GM18499 (cell line): ENCODE data around the gene INVS.

Source experiments
- ATAC-seq: cut with Tn5 transposase; IDR thresholded peaks from one replicate; pipeline ENCODE4 v1.9.1; 2021; ENCODE audit warnings: moderate number of reproducible peaks; ENCODE audit not compliant: insufficient read depth, unreplicated experiment

INVS gene

DNA sequence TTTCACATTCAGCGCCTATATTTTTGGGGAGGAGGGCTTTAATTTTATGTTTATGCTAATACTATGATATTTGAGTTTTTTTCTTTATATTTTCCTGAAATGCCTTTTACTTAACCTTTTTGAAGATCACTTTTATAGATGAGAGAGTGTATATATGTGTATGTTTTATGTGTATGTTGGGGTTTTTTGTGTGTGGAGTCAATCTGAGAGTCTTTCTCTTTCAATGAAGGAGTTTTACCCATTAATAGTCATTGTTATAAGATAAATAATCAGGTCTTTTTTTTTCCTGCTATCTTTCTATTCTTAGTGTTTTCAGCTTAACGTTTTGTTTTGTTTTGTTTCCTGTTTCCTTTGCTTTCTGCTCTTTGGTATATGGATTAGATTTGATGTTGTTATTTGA, 141.5 kb downstream of the INVS start:
- no peak for ATAC-seq

- ATAC-seq: no peak
Measured at GRCh38 chr9:100267211-100267610, 168.2 kb downstream of the INVS start.

- no peak for ATAC-seq
Measured at GRCh38 chr9:100268271-100268670, 169.2 kb downstream of the INVS start.

DNA sequence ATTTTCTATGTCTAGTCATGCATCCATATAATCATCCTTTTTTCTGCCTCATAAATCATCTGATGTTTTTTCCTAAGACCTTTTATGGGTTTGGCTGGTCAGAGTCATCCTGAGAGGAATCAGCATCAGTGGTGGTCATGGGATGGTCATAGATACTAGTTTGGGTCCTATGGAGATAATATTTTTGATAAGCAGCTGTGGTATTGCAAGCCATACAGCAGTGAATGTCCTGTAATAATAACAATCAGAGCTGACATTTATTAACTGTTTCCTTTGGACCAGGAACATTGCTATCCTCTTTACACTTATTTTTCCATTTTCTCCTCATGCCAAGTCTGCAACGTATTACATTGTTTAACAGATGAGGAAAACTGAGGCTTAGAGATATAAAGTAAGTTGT, 170.6 kb downstream of the INVS start:
- ATAC-seq: no peak

DNA sequence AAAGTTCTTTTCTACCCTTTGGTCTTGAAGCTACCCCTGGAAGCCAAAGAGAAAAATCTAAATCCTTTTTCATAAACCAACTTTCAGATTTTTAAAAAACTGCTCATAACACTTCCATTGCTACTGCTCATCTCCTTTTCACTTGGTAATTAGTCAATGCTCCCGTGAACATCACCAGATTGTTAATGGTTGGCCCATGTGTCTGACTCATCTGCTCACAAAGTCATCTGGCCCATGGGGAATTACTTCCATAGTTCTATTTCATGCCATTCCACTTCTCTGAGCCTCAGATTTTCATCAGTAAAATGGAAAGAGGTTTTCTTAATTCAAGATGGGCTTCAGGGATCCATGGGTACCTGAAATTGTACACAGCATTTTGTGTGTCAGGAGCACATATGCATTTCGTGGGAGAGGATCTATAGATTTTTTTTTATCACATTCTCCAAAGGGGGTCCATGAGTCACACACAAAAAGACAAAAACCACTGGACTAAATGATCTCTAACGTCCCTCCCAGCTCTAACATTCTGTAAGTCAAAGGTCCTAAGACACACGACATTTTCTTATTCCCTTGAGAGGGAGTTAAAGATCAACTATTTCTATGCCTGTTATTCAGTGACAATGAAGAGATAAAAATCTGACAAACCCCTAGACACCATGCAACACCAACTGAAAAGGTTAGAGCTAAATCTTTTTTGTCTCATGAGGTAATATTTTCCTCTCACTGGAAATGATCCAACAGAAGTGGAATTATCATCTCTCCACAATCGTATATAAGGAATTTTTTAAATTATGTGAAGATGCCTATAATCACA, 178.3 kb downstream of the INVS start:
- no peak for ATAC-seq

GRCh38 chr9:100281066-100281465, 182.0 kb downstream of the INVS start:
- no peak for ATAC-seq

DNA sequence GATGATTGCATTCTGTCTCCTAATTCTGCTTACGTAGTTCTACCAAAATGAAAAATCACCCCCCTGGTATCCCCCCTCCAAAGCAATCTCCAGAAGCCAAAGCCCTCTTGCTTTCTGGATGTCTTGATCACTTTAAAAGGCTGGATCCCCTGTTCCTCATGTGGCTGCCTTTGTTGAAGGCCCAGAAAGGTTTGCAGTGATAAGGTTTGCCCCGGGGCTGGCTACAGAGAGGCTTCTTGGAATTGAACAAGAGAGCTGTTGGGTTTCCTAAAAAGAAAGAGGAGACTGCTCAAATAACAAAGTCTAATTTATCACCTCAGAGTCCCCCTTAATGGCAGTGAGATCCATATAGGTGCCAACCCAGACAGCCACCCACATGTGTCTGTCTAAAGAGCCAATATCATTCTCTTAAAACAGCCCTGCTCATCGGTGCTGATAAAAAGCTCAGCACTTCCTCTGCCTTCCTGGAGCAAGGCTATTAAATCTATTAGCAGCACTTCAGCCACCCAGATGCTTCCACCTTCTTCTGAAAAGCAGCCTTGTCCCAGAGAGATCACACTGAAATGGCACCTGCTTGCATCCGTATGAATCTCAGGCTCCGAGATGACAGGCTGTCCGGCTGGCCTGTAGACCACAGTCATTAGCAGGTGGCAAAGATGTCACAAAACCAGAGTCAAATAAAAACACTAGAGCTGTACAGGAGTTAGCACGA, 182.8 kb downstream of the INVS start:
- ATAC-seq: no peak

GRCh38 chr9:100282388-100282719, 183.3 kb downstream of the INVS start:
- no peak for ATAC-seq

- no peak for ATAC-seq
Measured at GRCh38 chr9:100284247-100284646, 185.2 kb downstream of the INVS start.

- no peak for ATAC-seq
Measured at GRCh38 chr9:100285080-100285479, 186.0 kb downstream of the INVS start.

DNA sequence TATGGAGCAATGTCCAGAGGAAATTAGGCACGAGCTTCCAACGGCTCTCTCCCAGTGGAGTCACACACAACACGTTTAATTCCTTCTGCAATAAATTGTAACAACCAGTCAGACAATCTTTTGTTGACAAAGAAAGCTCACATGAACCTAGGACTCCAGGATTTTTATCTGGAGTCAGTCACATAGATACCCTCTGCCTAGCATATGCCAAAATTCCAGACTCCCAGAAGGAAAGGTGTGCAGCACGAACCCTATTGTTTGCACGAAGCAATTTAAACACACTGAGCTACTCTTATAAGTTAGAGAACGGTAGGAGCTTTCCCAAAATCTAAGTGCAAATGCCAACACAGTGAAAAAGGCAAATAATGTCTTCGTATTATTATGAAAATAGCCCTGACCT, 186.6 kb downstream of the INVS start:
- ATAC-seq: no peak

GRCh38 chr9:100286257-100286656, 187.2 kb downstream of the INVS start:
- ATAC-seq: no peak

DNA sequence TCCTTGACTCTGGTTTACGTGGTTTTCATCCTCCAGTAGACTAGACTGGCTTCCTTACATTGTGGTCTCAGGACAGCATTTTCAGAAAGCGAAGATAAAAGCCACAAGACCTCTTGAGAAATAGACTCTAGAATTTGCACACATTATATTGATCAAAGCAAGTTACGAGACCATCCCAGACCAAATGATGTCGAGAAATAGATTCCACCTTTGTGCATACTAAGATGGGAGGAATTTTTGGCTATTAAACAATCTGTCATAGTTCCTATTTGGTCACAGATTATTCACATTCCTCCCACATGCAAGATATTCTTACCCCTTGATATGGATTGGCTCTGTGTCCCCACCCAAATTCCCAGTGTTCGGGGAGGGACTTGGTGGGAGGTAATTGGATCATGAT, 188.1 kb downstream of the INVS start:
- ATAC-seq: no peak

DNA sequence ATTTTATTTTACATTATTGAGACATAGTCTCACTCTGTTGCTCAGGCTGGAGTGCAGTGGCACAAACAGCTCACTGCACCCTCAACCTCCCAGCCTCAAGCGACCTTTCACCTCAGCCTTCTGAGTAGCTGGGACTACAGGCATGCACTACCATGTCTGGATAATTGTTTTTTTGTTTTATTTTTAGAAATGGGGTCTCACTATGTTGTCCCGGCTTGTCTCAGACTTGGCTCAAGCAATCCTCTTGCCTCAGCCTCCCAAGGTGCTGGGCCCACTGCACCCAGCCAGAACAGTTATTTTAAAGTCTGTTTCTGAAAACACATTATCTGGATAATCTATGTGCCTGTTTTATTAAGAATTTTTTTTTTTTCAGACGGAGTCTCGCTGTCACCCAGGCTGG, 191.7 kb downstream of the INVS start:
- ATAC-seq: no peak

DNA sequence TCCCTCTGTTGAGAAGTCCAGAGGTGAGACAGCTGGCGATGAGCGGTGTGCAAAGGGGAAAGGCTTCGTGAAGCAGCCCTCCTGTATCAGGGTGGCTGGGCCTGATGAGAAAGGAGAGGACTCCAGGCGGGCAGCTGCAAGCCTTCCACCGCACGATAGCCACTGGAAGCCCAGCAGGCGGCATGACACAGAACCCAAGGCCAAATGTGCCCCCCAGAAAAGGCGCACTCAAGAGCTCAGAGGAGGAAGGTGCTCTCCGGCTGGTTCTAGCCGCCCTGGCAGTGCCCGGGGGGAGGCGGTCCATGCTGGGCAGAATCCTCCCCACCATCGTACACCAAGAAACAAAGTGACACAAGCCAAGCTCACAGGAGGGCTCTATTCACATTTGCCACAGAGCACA, 193.4 kb downstream of the INVS start:
- no peak for ATAC-seq

DNA sequence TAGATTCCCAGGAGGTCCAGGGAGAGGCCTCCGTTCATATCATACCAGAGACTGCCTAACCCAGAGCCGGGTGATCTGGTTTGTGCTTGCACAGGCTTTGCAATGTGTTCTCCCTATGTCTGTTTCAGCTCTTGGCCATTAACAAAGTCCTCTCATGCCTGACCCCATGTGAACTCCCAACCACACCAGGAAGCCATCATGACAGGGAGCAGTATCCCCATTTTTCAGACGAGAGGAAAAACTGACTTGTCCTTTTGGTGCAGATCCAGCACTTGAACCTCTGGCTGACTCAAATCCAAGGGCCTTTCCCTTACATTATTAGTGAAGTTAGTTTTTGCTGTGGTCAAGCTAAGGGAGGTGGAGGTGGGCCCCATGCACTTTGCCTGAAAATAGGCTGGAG, 195.3 kb downstream of the INVS start:
- ATAC-seq: no peak

GRCh38 chr9:100294806-100295205, 195.8 kb downstream of the INVS start:
- ATAC-seq: no peak

DNA sequence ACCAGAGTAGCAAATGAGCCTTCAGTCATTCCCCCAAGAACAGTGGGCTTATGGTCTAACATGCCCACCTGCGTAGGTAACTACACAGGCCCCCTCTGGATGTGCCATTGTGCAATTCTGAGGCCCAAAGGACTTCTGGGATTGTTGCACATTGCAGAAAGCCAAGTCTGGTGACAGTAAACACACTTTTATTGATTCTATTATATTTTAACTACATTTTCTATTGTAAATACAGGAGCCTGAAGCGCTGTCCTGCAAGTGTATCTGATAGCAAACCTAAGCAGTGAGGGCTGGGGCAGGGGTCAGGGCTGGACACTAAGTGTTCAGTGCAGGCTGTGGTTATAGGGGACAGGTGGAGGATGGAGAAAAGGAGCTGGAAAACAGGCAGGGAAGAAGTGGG, 196.2 kb downstream of the INVS start:
- no peak for ATAC-seq

- ATAC-seq: no peak
Measured at GRCh38 chr9:100296407-100296806, 197.4 kb downstream of the INVS start.

GRCh38 chr9:100298378-100298777, 199.3 kb downstream of the INVS start:
- no peak for ATAC-seq

- no peak for ATAC-seq
Measured at GRCh38 chr9:100303747-100304146, 204.7 kb downstream of the INVS start.

DNA sequence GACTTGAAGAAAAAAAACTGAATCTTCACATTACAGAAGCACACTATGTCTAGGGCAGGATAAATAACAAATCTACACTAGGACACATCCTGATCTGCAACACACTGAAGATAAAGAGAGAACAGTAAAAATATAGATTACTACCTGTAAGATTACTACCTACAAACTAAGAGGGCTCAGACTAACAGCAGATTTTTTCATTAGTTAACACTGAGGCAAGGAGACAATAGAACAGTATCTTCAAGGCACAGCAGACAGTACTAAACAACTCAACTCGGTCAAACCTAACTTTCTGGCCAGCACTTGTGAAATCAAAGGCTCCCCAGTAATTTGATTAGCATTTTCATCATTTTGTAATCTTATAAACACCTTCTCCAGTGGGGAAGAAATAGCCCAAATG, 207.2 kb downstream of the INVS start:
- no peak for ATAC-seq
